Breast epithelium (tissue), 4 donors: ENCODE measurements around the gene SKIC3. TPM values are rescaled to one million over a fixed set of nuclear protein-coding genes. Genes with fewer than 3 reads are reported as not detected.
A peak's percentile ranks its signal among the peaks of the same experiment; 100 is the strongest.

ENCODE experiments used
- DNase-seq, 2 donors: peaks; one replicate each; pipeline ENCODE4 v3.0.0-alpha.2; 2019; ENCODE audit warnings: low spot score in 2 of 2
- H3K27ac ChIP-seq, 2 donors: fragments of 200-600 bp; sonication (generic) in 1 of 2; one replicate each; pipeline ENCODE4 v1.5.1; 2016 to 2019; ENCODE audit warnings: mild to moderate bottlenecking in 1 of 2
- H3K27me3 ChIP-seq, 2 donors: fragments of 200-600 bp; sonication (generic) in 1 of 2; one replicate each; pipeline versions ENCODE4 v1.5.1 to v1.6.0; 2017 to 2019; ENCODE audit warnings: control low read depth in 1 of 2, mild to moderate bottlenecking in 1 of 2
- H3K36me3 ChIP-seq: fragments of 200-600 bp; one replicate; pipeline ENCODE4 v1.5.1; 2019
- H3K4me1 ChIP-seq, 2 donors: fragments of 200-600 bp; sonication (generic); one replicate each; pipeline ENCODE4 v1.5.1; 2016 to 2019; ENCODE audit warnings: control low read depth in 1 of 2
- H3K4me3 ChIP-seq, 3 donors: fragments of 200-600 bp; sonication (generic); 1 replicate in 2 of 3; 2 replicates in 1 of 3; pipeline ENCODE4 v1.5.1; 2016 to 2019; ENCODE audit warnings: mild to moderate bottlenecking in 3 of 3, moderate library complexity in 2 of 3
- H3K9me3 ChIP-seq, 2 donors: fragments of 200-600 bp; sonication (generic) in 1 of 2; one replicate each; pipeline ENCODE4 v1.5.1; 2016 to 2019; ENCODE audit warnings: control low read depth in 1 of 2
- CTCF ChIP-seq, 3 donors: fragments of 450-650 bp; IDR thresholded peaks; one replicate each; pipeline ENCODE4 v1.5.1; 2016 to 2017; ENCODE audit warnings: antibody characterized with exemption in 3 of 3, mild to moderate bottlenecking in 3 of 3, moderate library complexity in 3 of 3
- POLR2A ChIP-seq: fragments of 450-650 bp; IDR thresholded peaks from one replicate; pipeline ENCODE4 v1.6.1; 2016; ENCODE audit warnings: antibody characterized with exemption, mild to moderate bottlenecking, moderate library complexity
- POLR2AphosphoS5 ChIP-seq, 3 donors: sonication (generic); formaldehyde crosslinking; IDR thresholded peaks; one replicate each; pipeline ENCODE4 v1.6.1; 2017; ENCODE audit warnings: antibody characterized with exemption in 3 of 3
- intact Hi-C: fragments of 100-400 bp; cut with DNase I; formaldehyde crosslinking; loops from one replicate; pipeline ENCODE4 v1.15.1; 2023; ENCODE audit warnings: low total_unique reads
- total RNA-seq, 3 donors: library from RNA; depleted of rRNA; stranded (reverse); fragments of >200 nt; gene quantifications; one replicate each; pipeline ENCODE4 v1.1.0, GENCODE V29; 2016

The SKIC3 gene
- total RNA-seq, 3 donors from 2014 or later, result 78.6 to 119 (median 104) TPM

- TF ChIP-seq POLR2AphosphoS5 (IDR thresholded peaks at IDR 0.05) (no peak), CTCF (IDR thresholded peaks at IDR 0.05) (no peak), POLR2A (no peak)
- H3K4me3 ChIP-seq, result no peak overlapping the region
- intact Hi-C loops, result no loop called here
- no peak overlapping the region for H3K27ac ChIP-seq
- no peaks in the 10 kb centered on the region for H3K27me3 ChIP-seq
- DNase-seq, result no peak
- no peaks in the 10 kb centered on the region for H3K4me1 ChIP-seq
- no peaks in the 10 kb centered on the region for H3K9me3 ChIP-seq
- H3K36me3 ChIP-seq, result no peaks in the 10 kb centered on the region
These were observed 9.7 kb upstream of the SKIC3 start for GRCh38 chr5:95564450-95564849.

GRCh38 chr5:95563367-95563766 lies 8.6 kb upstream of the SKIC3 start:
- DNase-seq, result no peak
- no peak overlapping the region for H3K4me3 ChIP-seq
- no peaks in the 10 kb centered on the region for H3K27me3 ChIP-seq
- TF ChIP-seq POLR2AphosphoS5 (IDR thresholded peaks at IDR 0.05) (no peak), POLR2A (no peak), CTCF (IDR thresholded peaks at IDR 0.05) (no peak)
- H3K27ac ChIP-seq, result no peak overlapping the region
- no peaks in the 10 kb centered on the region for H3K4me1 ChIP-seq
- no peaks in the 10 kb centered on the region for H3K9me3 ChIP-seq
- no peaks in the 10 kb centered on the region for H3K36me3 ChIP-seq
- intact Hi-C loops, result no loop called here

- intact Hi-C loops, result no loop called here
- Histone ChIP-seq H3K4me3 (no peak overlapping the region), H3K36me3 (no peaks in the 10 kb centered on the region), H3K27me3 (no peaks in the 10 kb centered on the region), H3K27ac (no peak overlapping the region), H3K9me3 (no peaks in the 10 kb centered on the region), H3K4me1 (no peaks in the 10 kb centered on the region)
- no peak for TF ChIP-seq POLR2AphosphoS5 (IDR thresholded peaks at IDR 0.05)
- no peak for TF ChIP-seq CTCF (IDR thresholded peaks at IDR 0.05)
- TF ChIP-seq POLR2A, result no peak
- DNase-seq, result no peak
These were observed 7.5 kb upstream of the SKIC3 start for GRCh38 chr5:95562282-95562681.

GRCh38 chr5:95557841-95558240 lies 3.1 kb upstream of the SKIC3 start:
- intact Hi-C loops, result no loop called here
- Histone ChIP-seq H3K4me1 (peaks cover 0 to 10% of the 10 kb centered on the region in 2 donors), H3K9me3 (no peaks in the 10 kb centered on the region)

GRCh38 chr5:95555553-95555952 lies 776 bp upstream of the SKIC3 start:
- no peaks in the 10 kb centered on the region for H3K27me3 ChIP-seq
- no peak for TF ChIP-seq POLR2AphosphoS5 (IDR thresholded peaks at IDR 0.05)
- no peak for TF ChIP-seq CTCF (IDR thresholded peaks at IDR 0.05)
- no peak for TF ChIP-seq POLR2A
- H3K4me1 ChIP-seq, result peaks cover 0 to 10% of the 10 kb centered on the region in 2 donors
- intact Hi-C loops, result no loop called here
- DNase-seq, result no peak
- peak overlapping the region; percentile 85 to 88 for H3K27ac ChIP-seq
- H3K4me3 ChIP-seq, result peak overlapping the region; percentile 81 to 87 (median 85)
- H3K9me3 ChIP-seq, result no peaks in the 10 kb centered on the region
- no peaks in the 10 kb centered on the region for H3K36me3 ChIP-seq

More at GRCh38 chr5:95557841-95558240, 3.1 kb upstream of the SKIC3 start:
- Histone ChIP-seq H3K27me3 (no peaks in the 10 kb centered on the region), H3K27ac (no peak overlapping the region), H3K4me3 (no peak overlapping the region), H3K36me3 (no peaks in the 10 kb centered on the region)
- no peak for DNase-seq
- TF ChIP-seq POLR2AphosphoS5 (IDR thresholded peaks at IDR 0.05), result no peak
- no peak for TF ChIP-seq POLR2A
- TF ChIP-seq CTCF (IDR thresholded peaks at IDR 0.05), result no peak
